Thymus (tissue), 11 donors: ENCODE data around the gene SPATA13. TPM values are rescaled to one million over a fixed set of nuclear protein-coding genes. Genes with fewer than 3 reads are reported as not detected.
"Not testable (repeated sequence)": the region's sequence is repeated elsewhere in the genome, so short reads cannot be mapped to it uniquely, and the experiment has no call there.

Source experiments
- DNase-seq, 9 donors: peaks; one replicate each; pipeline ENCODE4 v3.0.0-alpha.2; 2013; ENCODE audit warnings: low spot score in 9 of 9, low read depth in 6 of 9, missing footprints in 1 of 9
- H3K27ac ChIP-seq, 2 donors: one replicate each; pipeline ENCODE4 v1.5.1; 2013; ENCODE audit warnings: control low read depth in 1 of 2, low read depth in 1 of 2, low read length in 1 of 2, mild to moderate bottlenecking in 1 of 2, moderate library complexity in 1 of 2
- H3K27me3 ChIP-seq, 2 donors: one replicate each; pipeline ENCODE4 v1.5.1; 2013; ENCODE audit warnings: low read length in 1 of 2; ENCODE audit not compliant: control insufficient read depth in 2 of 2, insufficient read depth in 1 of 2
- H3K36me3 ChIP-seq, 2 donors: one replicate each; pipeline ENCODE4 v1.5.1; 2013; ENCODE audit warnings: low read length in 1 of 2, mild to moderate bottlenecking in 1 of 2, moderate library complexity in 1 of 2; ENCODE audit not compliant: control insufficient read depth in 2 of 2, insufficient read depth in 2 of 2
- H3K4me1 ChIP-seq, 2 donors: one replicate each; pipeline ENCODE4 v1.5.1; 2013; ENCODE audit warnings: low read length in 2 of 2; ENCODE audit not compliant: control insufficient read depth in 2 of 2, insufficient read depth in 2 of 2
- H3K4me3 ChIP-seq, 2 donors: one replicate each; pipeline ENCODE4 v1.5.1; 2013; ENCODE audit warnings: low read length in 2 of 2, control low read depth in 1 of 2, mild to moderate bottlenecking in 1 of 2
- H3K9me3 ChIP-seq, 2 donors: one replicate each; pipeline ENCODE4 v1.5.1; 2013; ENCODE audit warnings: low read length in 1 of 2, mild to moderate bottlenecking in 1 of 2; ENCODE audit not compliant: control insufficient read depth in 2 of 2, insufficient read depth in 1 of 2
- WGBS: extraction: QIAGEN DNeasy Blood & Tissue Kit; methylation state at CpG from one replicate; pipeline ENCODE4 v1.1.7; 2013; 5-methylcytosine and 5-hydroxymethylcytosine counted together
- polyA plus RNA-seq: library from polyadenylated mRNA; stranded (reverse); fragments of 200-250 nt; gene quantifications from one replicate; pipeline ENCODE4 v1.2.3, GENCODE V29; 2013
- total RNA-seq: library from RNA; stranded (reverse); fragments of 120-200 nt; gene quantifications from one replicate; pipeline ENCODE4 v1.2.4, GENCODE V29; 2013
- donor health status: healthy.

SPATA13 gene
- total and polyA plus RNA-seq, 2 donors = 17.0 to 18.7 TPM

DNA sequence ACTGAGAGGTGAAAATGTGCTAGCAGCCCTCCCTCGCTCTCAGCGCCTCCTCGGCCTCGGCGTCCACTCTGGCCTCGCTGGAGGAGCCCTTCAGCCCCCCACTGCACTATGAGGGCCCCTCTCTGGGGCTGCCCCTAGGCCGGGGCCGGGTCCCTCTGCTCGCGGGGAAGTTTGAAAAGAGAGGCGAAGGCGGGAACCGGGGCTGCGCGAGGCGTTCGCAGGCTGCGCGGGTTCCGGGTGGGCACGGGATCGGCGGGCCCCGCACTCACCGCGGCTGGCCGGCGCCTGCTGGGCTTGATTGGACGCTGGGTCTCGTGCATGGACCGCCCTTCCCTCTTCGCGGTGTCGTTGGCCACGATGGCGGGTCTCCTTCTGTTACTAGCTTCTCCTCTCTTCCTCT is 178.2 kb downstream of the SPATA13 start:
- Histone ChIP-seq H3K4me3 (no peak overlapping the region), H3K27me3 (peaks cover 0 to 4% of the 10 kb centered on the region in 2 donors), H3K36me3 (no peaks in the 10 kb centered on the region), H3K27ac (no peak overlapping the region), H3K4me1 (no peaks in the 10 kb centered on the region), H3K9me3 (peaks cover 0 to 3% of the 10 kb centered on the region in 2 donors)
- DNase-seq = no peak
- 93% methylated on average over 36 of the region's 36 CpGs for WGBS

DNA sequence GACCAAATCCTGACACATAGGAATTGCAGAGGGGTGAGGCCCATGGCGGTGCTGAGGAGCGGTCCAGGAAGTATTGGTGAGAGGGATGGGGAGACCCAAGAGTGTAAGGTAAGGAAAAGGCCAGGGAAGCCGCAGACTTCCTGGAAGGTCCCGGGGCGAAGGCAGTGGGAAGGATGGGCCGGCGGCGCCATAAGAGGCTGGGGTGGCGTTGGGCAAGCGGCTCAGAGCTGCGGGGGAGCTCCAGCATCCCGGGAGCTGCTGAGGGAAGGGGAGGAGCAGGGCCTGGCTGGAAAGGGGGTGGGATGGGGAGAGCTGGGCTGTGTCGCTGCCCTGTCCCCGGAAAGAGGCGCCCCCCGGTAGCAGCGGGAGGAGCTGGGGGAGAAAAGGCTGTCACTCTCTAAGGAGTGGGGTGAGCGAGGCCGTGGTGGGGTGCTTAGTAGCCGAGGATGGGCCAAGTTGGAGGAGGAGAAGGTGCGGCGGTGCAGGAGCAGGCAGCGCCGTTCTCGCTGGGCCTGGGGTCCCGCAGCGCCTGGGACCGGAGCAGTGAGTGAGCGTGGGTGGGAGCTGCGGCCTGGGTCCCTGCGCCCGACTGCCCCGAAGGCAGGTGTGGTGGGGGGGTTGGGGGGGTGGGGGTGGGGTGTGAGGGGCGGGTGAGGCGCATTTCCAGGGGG is 179.6 kb downstream of the SPATA13 start:
- Histone ChIP-seq H3K27me3 (peaks cover 0 to 4% of the 10 kb centered on the region in 2 donors), H3K36me3 (no peaks in the 10 kb centered on the region), H3K4me3 (no peak overlapping the region), H3K4me1 (no peaks in the 10 kb centered on the region), H3K9me3 (peaks cover 0 to 3% of the 10 kb centered on the region in 2 donors), H3K27ac (no peak overlapping the region)
- 78% methylated on average over 35 of the region's 35 CpGs for WGBS
- no peak for DNase-seq

DNA sequence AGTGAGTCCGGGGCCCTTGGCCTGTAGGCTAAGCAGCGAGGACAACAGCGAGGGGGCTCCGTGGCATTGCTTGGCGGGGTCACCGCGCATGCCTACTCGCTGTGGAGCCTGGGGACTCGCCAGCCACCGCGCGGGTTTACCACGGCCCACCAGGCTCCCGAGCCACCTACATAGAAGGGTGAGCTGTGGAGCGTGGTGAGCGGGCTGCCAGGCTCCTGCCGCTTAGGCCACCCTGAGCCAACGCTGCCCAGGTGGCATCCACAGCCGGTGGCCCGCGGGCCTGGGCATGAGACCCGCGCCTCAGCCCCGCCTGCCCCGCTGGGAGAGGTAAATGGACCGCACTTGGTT is 180.1 kb downstream of the SPATA13 start:
- WGBS = 86% methylated on average over 26 of the region's 26 CpGs

DNA sequence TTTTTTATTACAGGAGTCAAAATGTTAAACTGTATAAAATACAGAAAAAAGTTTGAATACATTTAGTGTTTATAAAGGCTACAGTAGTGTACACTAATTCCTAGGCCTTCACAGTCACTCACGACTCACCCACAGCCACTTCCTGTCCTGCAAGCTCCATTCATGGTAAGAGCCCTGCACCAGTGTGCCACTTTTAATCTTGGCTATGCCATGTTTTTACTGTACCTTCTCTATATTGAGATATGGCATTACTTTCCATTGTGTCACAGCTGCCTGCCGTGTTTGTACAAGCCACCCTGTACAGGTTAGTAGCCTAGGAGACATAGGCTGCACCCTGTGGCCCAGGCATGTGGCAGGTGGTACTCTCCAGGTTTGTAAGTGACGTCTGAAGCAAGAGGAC is 180.9 kb downstream of the SPATA13 start:
- WGBS = 83% methylated on average over 3 of the region's 3 CpGs
- peaks cover 0 to 4% of the 10 kb centered on the region in 2 donors for H3K27me3 ChIP-seq
- DNase-seq = no peak
- no peak overlapping the region for H3K27ac ChIP-seq
- no peaks in the 10 kb centered on the region for H3K4me1 ChIP-seq
- no peak overlapping the region for H3K4me3 ChIP-seq
- H3K9me3 ChIP-seq = peaks cover 0 to 3% of the 10 kb centered on the region in 2 donors
- H3K36me3 ChIP-seq = no peaks in the 10 kb centered on the region

More for the DNA sequence above, 180.1 kb downstream of the SPATA13 start:
- no peak for DNase-seq
- H3K4me1 ChIP-seq = no peaks in the 10 kb centered on the region
- H3K27ac ChIP-seq = no peak overlapping the region
- no peak overlapping the region for H3K4me3 ChIP-seq
- H3K9me3 ChIP-seq = peaks cover 0 to 3% of the 10 kb centered on the region in 2 donors
- peaks cover 0 to 4% of the 10 kb centered on the region in 2 donors for H3K27me3 ChIP-seq
- H3K36me3 ChIP-seq = no peaks in the 10 kb centered on the region

DNA sequence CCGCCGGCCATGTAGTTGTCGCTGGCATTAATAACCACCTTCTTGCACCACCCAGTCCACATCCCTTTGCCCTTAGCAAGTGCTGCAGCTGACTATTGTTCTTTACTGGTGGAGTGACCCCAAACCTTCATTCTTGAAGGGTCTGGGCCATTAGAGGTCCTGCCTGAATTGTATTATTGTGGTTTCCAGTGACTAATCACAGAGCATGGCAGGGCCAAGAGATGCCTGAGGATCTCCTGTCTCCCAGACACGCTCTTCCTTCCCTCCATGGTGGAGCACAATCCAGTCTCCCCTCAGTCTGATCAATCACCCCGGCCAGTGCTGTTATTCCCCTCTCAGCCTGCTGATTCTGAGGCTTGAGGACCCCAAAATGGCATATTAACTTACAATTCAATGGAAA is 187.9 kb downstream of the SPATA13 start:
- Histone ChIP-seq H3K36me3 (no peaks in the 10 kb centered on the region), H3K27ac (no peak overlapping the region), H3K4me3 (no peak overlapping the region), H3K27me3 (no peaks in the 10 kb centered on the region), H3K4me1 (no peaks in the 10 kb centered on the region), H3K9me3 (no peaks in the 10 kb centered on the region)
- WGBS = 93% methylated on average over 5 of the region's 5 CpGs
- DNase-seq = no peak

DNA sequence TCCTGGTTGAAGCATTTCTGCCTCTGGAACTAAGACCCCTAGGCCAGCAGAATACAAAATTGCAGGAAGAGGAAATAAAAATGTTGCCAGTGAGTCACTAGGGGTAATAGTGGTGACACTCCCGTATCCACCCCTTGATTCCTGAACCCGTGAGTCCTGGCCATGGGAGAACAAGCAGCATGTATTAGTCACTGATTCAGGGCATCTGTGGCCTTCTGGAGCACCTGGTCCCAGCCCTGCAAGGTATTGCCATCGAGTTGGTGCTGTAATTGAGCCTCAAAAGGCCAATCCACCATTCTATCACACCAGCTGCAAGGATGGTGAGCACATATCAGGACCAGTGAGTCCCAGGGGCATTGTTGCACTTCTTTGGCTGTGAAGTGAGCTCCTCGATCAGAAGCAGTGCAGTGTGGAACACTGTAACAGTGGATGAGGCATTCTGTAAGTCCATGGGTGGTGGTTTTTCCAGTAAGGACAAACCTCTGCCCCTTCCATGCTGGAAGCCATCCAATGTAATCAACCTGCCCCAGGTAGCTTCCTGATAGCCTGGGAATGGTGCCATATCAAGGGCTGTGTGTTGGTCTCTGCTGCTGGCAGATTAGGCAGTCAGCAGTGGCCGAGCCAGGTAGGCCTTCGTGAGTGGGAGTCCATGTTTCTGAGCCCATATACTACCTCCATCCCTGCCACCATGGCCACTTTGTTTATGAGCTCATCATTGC is 188.4 kb downstream of the SPATA13 start:
- H3K27ac ChIP-seq = no peak overlapping the region
- no peaks in the 10 kb centered on the region for H3K27me3 ChIP-seq
- no peak overlapping the region for H3K4me3 ChIP-seq
- H3K4me1 ChIP-seq = no peaks in the 10 kb centered on the region
- no peaks in the 10 kb centered on the region for H3K9me3 ChIP-seq
- 91% methylated on average over 6 of the region's 6 CpGs for WGBS
- no peak for DNase-seq
- no peaks in the 10 kb centered on the region for H3K36me3 ChIP-seq

DNA sequence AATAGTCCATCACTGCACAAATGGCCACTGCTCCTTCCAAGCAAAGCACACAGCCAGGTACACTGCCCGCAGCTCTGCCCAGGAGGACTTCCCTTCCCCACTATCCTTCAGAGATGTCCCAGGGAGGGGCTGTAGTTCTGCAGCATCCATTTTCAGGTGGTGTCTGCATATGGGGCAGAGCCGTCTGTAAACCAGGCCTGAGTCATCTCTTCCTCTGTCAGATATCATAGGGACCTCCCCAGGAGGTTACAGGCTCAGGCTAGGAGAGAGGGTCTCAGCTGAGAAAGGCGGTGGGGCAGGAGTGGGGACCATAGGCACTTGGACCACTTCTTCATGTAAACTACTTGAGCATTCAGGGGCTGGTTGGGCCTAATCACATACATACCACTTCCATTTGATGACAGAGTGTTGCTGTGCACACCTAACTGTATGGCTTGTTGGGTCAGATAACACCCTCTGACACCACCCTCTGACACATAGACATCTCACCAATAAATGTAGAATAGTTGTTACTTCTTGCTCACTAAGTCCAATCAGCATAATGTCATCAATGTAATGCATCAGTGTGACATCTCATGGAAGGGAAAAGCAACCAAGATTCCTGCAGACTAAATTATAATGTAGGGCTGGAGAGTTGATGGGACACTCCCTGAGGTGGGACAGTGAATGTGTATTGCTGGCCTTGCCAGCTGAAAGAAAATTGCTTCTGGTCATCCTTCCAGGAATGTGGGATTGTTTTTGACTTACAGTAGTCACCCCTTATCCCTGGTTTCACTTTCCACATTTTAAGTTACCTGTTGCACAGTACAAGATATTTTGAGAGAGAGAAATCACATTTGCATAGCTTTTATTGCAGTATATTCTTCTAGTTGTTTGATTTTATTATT is 189.5 kb downstream of the SPATA13 start:
- not testable (repeated sequence) for H3K9me3 ChIP-seq, H3K4me3 ChIP-seq, H3K27me3 ChIP-seq, H3K36me3 ChIP-seq, H3K4me1 ChIP-seq, H3K27ac ChIP-seq, DNase-seq
- WGBS = 93% methylated on average over 3 of the region's 3 CpGs

DNA sequence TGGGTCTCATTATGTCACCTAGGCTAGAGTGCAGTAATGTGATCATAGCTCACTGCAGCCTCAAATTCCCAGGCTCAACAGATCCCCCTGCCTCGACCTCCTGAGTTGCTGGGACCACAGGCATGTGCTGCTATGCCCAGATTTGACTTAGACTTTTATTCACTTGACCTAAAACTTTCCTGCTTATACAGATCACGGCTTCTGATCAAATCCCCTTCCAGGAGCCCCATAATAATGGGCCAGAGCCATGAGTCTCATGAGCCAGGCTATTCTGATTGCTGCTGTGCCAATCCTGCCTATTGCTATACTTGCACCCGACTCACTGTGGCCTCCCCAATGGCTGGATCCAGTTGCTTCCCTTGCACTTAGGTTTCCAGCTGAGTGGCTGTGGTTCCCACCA is 190.9 kb downstream of the SPATA13 start:
- Histone ChIP-seq H3K4me1 (no peaks in the 10 kb centered on the region), H3K4me3 (no peak overlapping the region), H3K27ac (no peak overlapping the region), H3K9me3 (no peaks in the 10 kb centered on the region), H3K27me3 (no peaks in the 10 kb centered on the region), H3K36me3 (no peaks in the 10 kb centered on the region)
- 89% methylated on average over 3 of the region's 3 CpGs for WGBS
- DNase-seq = no peak

DNA sequence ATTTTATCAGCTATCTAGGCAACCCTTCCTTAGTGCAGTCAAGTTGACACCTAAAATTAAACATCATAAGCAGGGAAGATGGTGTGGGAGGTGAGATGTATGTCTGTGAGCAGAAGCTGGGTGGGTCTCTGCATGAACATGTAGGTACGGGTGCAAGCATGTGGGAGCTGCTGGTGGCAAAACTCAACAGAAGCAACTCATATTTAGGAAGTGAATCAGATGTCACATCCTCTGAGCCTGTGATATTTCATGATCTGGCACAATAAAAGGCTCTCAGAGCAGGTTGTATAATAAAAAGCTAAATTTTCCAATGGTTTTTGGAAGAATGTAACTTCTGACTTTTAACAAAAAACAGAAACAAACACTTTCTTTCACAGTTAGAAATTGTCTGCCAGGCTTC is 193.2 kb downstream of the SPATA13 start:
- H3K27me3 ChIP-seq = no peaks in the 10 kb centered on the region
- H3K4me3 ChIP-seq = no peak overlapping the region
- H3K36me3 ChIP-seq = no peaks in the 10 kb centered on the region
- DNase-seq = no peak
- H3K4me1 ChIP-seq = no peaks in the 10 kb centered on the region
- H3K27ac ChIP-seq = no peak overlapping the region
- WGBS = 94% methylated on average over 1 of the region's 1 CpG
- H3K9me3 ChIP-seq = no peaks in the 10 kb centered on the region
